Measurements from ENCODE around the gene ADAM15.

GRCh38 chr1:155044812-155045657 is 6.1 kb upstream of the ADAM15 start:
- TF ChIP-seq CTCF (IDR thresholded peaks at IDR 0.05), result peak; percentile 18 to 80 (median 72)
- no peak for TF ChIP-seq POLR2A (IDR thresholded peaks at IDR 0.05)
